Adrenal gland (tissue), 12 donors: ENCODE measurements around the gene TROAP. TPM values are rescaled to one million over a fixed set of nuclear protein-coding genes. Genes with fewer than 3 reads are reported as not detected.

Source experiments
- DNase-seq, 7 donors: peaks; one replicate each; pipeline ENCODE4 v3.0.0-alpha.2; 2019 to 2020
- H3K27ac ChIP-seq, 5 donors: fragments of 200-600 bp; sonication (generic) in 4 of 5; 1 replicate in 3 of 5; 2 replicates in 2 of 5; pipeline versions ENCODE4 v1.5.1 to v1.8.0; 2016 to 2020; ENCODE audit warnings: mild to moderate bottlenecking in 1 of 5
- H3K27me3 ChIP-seq: fragments of 200-600 bp; 2 replicates; pipeline ENCODE4 v1.8.0; 2021
- H3K36me3 ChIP-seq, 2 donors: fragments of 200-600 bp; replicated peaks in 1 of 2; 1 replicate in 1 of 2; 2 replicates in 1 of 2; pipeline versions ENCODE4 v1.5.1 to v1.8.0; 2018 to 2022
- H3K4me1 ChIP-seq, 2 donors: fragments of 200-600 bp; replicated peaks in 1 of 2; 1 replicate in 1 of 2; 2 replicates in 1 of 2; pipeline versions ENCODE4 v1.5.1 to v1.8.0; 2018 to 2021
- H3K4me3 ChIP-seq, 4 donors: fragments of 200-600 bp; sonication (generic) in 3 of 4; one replicate each; pipeline ENCODE4 v1.5.1; 2016 to 2018
- H3K9me3 ChIP-seq, 3 donors: fragments of 200-600 bp; sonication (generic) in 1 of 3; replicated peaks in 1 of 3; 1 replicate in 2 of 3; 2 replicates in 1 of 3; pipeline versions ENCODE4 v1.5.1 to v1.8.0; 2016 to 2021
- CTCF ChIP-seq, 6 experiments: fragments of 450-650 bp in 4 of 6; fragments of 200-600 bp in 2 of 6; sonication (generic) in 1 of 6; IDR thresholded peaks; 1 replicate in 5 of 6; 2 replicates in 1 of 6; pipeline versions ENCODE4 v1.5.1 to v1.8.0; 2016 to 2021; ENCODE audit warnings: antibody characterized with exemption in 6 of 6, mild to moderate bottlenecking in 2 of 6, moderate library complexity in 1 of 6
- POLR2A ChIP-seq, 2 donors: fragments of 450-650 bp; IDR thresholded peaks; one replicate each; pipeline ENCODE4 v1.6.1; 2017; ENCODE audit warnings: antibody characterized with exemption in 2 of 2, mild to moderate bottlenecking in 2 of 2, moderate library complexity in 1 of 2
- WGBS, 4 donors: extraction: QIAGEN DNeasy Blood & Tissue Kit in 2 of 4; methylation state at CpG; one replicate each; pipeline versions ENCODE4 v1.1.5 to v1.1.7; 2013 to 2017; 5-methylcytosine and 5-hydroxymethylcytosine counted together
- intact Hi-C, 2 donors: fragments of 100-400 bp; cut with DNase I; formaldehyde crosslinking; loops; one replicate each; pipeline versions ENCODE4 v1.14.1 to v1.15.0; 2022 to 2023
- polyA plus RNA-seq, 3 donors: library from polyadenylated mRNA; stranded (reverse); fragments of 200-250 nt in 2 of 3; fragments of 350-450 nt in 1 of 3; fragmentation: Illumina TruSeq in 1 of 3; extraction: RNeasy Lipid Tissue Mini Kit (QIAGEN cat#74804) in 1 of 3; gene quantifications; one replicate each; pipeline ENCODE4 v1.2.3, GENCODE V29; 2013 to 2014
- total RNA-seq, 9 donors: library from RNA; depleted of rRNA in 4 of 9; stranded (reverse); fragments of >200 nt in 4 of 9; fragments of 120-200 nt in 1 of 9; fragmentation: NEBNext Ultra II Directional in 1 of 9; extraction: Animal tissue kit (Norgen Biotek cat#: 25700) in 1 of 9; gene quantifications; one replicate each; pipeline versions ENCODE4 v1.1.0 to v1.2.4, GENCODE V29; 2013 to 2023
- donor health status: healthy with polysubstance abuse.
- donor health status: Bipolar disorder and iron deficiency.
- donor health status: DM: yes; HTN: yes; CAD: no.
- donor health status: DM: no; HTN: no; CAD: no.
- donor health status: DM: no; HTN: no; CAD: no.
- donor health status: DM: yes; HTN: yes; CAD: no.

Gene TROAP
- total and polyA plus RNA-seq, 12 donors, result 0.53 to 9.5 (median 1.8) TPM; not detected in 1

- H3K4me1 ChIP-seq, result peaks cover 18 to 37% of the 10 kb centered on the region in 2 donors
- H3K4me3 ChIP-seq, result no peak overlapping the region
- TF ChIP-seq CTCF (IDR thresholded peaks at IDR 0.05) (no peak), POLR2A (IDR thresholded peaks at IDR 0.05) (no peak)
- no peaks in the 10 kb centered on the region for H3K9me3 ChIP-seq
- intact Hi-C loops, result no loop called here
- peak in 1 of 7 donors; percentile 15 for DNase-seq
- WGBS, 4 donors, result 81 to 87% (median 84%) methylated on average over 6 of the region's 6 CpGs
- H3K36me3 ChIP-seq, result no peaks in the 10 kb centered on the region
- no peak overlapping the region for H3K27ac ChIP-seq
- peaks cover 17% of the 10 kb centered on the region for H3K27me3 ChIP-seq
Measured at GRCh38 chr12:49340095-49340870, 17.2 kb downstream of the TROAP start.

- WGBS, 4 donors, result 62 to 82% (median 73%) methylated on average over 12 to 14 of the region's 14 CpGs
- H3K9me3 ChIP-seq, result no peaks in the 10 kb centered on the region
- intact Hi-C loops, result no loop called here
- H3K4me3 ChIP-seq, result no peak overlapping the region
- H3K4me1 ChIP-seq, result peaks cover 27 to 46% of the 10 kb centered on the region in 2 donors
- H3K27me3 ChIP-seq, result peaks cover 15% of the 10 kb centered on the region
- no peaks in the 10 kb centered on the region for H3K36me3 ChIP-seq
- no peak for TF ChIP-seq CTCF (IDR thresholded peaks at IDR 0.05)
- no peak for TF ChIP-seq POLR2A (IDR thresholded peaks at IDR 0.05)
- DNase-seq, result peak in 1 of 7 donors; percentile 15
- no peak overlapping the region for H3K27ac ChIP-seq
Measured at GRCh38 chr12:49340971-49341776, 18.1 kb downstream of the TROAP start.

GRCh38 chr12:49341777-49342065, 18.7 kb downstream of the TROAP start:
- Histone ChIP-seq H3K4me3 (no peak overlapping the region), H3K27ac (no peak overlapping the region), H3K36me3 (no peaks in the 10 kb centered on the region), H3K9me3 (no peaks in the 10 kb centered on the region), H3K27me3 (peaks cover 15% of the 10 kb centered on the region), H3K4me1 (peaks cover 29 to 49% of the 10 kb centered on the region in 2 donors)
- DNase-seq, result peak in 1 of 7 donors; percentile 19
- 56 to 70% (median 61%) methylated on average over 21 of the region's 21 CpGs for WGBS, 4 donors
- TF ChIP-seq CTCF (IDR thresholded peaks at IDR 0.05) (no peak), POLR2A (IDR thresholded peaks at IDR 0.05) (no peak)
- intact Hi-C loops, result no loop called here

DNA sequence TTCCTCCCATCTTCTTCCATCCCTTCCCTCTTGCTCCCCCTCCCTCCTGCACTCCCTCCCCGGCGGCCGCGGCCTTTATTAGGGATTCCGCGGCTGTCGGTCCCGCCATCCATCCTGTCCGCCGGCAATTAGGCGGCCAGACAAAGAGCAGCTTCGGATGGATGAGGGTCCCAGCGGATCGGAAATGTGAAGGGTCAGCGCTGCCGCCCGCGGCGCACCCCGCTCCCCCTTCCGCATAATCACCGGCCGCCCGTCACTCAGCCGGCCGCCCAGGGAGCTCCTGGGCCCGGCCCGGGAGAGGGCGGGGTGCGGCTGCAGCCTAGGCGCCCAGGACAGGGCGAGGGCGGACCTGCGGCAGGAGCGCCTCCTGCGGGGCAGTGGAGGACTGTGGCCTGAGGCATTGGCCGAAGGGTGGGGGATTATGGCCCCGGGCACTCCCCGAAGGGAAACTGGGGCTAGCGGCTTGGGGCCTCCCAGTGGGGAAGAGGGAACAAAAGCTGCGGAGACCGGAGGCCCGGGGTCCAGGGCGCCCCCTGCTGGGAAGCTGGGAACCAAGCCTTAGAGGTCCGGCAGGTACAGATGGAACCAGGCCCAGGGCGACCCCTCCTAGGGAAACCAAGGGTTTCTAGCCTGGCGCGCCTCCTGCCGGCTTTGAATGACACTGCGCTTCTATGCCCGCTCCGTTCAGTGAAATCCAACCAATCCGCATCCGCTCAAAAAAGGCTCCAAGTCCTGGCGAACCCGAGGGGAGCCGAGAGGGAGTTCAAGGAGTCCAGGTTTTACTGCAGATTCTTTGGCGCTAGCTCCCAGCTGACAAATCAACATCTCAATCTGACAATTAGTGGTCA, 19.2 kb downstream of the TROAP start:
- WGBS, 4 donors, result 0 to 35% (median 21%) methylated on average over 1 to 58 of the region's 58 CpGs
- Histone ChIP-seq H3K27ac (no peak overlapping the region), H3K36me3 (no peaks in the 10 kb centered on the region), H3K27me3 (peaks cover 18% of the 10 kb centered on the region), H3K4me3 (peak overlapping the region in 1 of 4 donors; percentile 44), H3K4me1 (peaks cover 33 to 52% of the 10 kb centered on the region in 2 donors), H3K9me3 (no peaks in the 10 kb centered on the region)
- DNase-seq, result peak; percentile 50 to 80 (median 67)
- intact Hi-C loops, result no loop called here
- TF ChIP-seq CTCF (IDR thresholded peaks at IDR 0.05) (peak; percentile 49 to 80 (median 63)), POLR2A (IDR thresholded peaks at IDR 0.05) (no peak)
